H1 (cell line): Measurements from ENCODE around the gene UBTD2.

ENCODE experiments used
- CREB1 ChIP-seq: IDR thresholded peaks from 2 replicates; pipeline ENCODE4 v1.6.1; 2012; ENCODE audit warnings: inconsistent platforms
- JUND ChIP-seq: IDR thresholded peaks from 2 replicates; pipeline ENCODE4 v1.6.1; 2011; ENCODE audit warnings: mild to moderate bottlenecking, improper control_type of control experiment, low read length
- KDM1A ChIP-seq: fragments of 200-600, 300-600 bp; sonication (generic); IDR thresholded peaks from 2 replicates; pipeline ENCODE4 v1.7.1; 2016; ENCODE audit warnings: mild to moderate bottlenecking, low read length, borderline replicate concordance
- POLR2AphosphoS5 ChIP-seq: IDR thresholded peaks from 2 replicates; pipeline ENCODE4 v1.6.1; 2011; ENCODE audit warnings: low read depth, low read length
- RFX5 ChIP-seq: IDR thresholded peaks from 2 replicates; pipeline ENCODE4 v1.6.1; 2011; ENCODE audit warnings: low read depth, low read length, improper control_type of control experiment, borderline replicate concordance
- TEAD4 ChIP-seq: IDR thresholded peaks from 2 replicates; pipeline ENCODE4 v1.6.1; 2012; ENCODE audit warnings: low read depth, low read length, inconsistent platforms, mixed read lengths
- ZNF274 ChIP-seq: IDR thresholded peaks from 2 replicates; pipeline ENCODE4 v1.7.0; 2012; ENCODE audit warnings: low read length, borderline replicate concordance; ENCODE audit errors: extremely low read depth
- TF ChIP-seq, protein P1 (sequence below), 3 experiments: IDR thresholded peaks; 1 replicate in 2 of 3; 2 replicates in 1 of 3; pipeline versions ENCODE4 v1.5.1 to v1.6.1; 2011; ENCODE audit warnings: low read length in 3 of 3, mild to moderate bottlenecking in 3 of 3, inconsistent platforms in 2 of 3, low read depth in 1 of 3, moderate library complexity in 1 of 3; ENCODE audit not compliant: insufficient read depth in 1 of 3; ENCODE audit errors: control extremely low read depth in 1 of 3

DNA sequence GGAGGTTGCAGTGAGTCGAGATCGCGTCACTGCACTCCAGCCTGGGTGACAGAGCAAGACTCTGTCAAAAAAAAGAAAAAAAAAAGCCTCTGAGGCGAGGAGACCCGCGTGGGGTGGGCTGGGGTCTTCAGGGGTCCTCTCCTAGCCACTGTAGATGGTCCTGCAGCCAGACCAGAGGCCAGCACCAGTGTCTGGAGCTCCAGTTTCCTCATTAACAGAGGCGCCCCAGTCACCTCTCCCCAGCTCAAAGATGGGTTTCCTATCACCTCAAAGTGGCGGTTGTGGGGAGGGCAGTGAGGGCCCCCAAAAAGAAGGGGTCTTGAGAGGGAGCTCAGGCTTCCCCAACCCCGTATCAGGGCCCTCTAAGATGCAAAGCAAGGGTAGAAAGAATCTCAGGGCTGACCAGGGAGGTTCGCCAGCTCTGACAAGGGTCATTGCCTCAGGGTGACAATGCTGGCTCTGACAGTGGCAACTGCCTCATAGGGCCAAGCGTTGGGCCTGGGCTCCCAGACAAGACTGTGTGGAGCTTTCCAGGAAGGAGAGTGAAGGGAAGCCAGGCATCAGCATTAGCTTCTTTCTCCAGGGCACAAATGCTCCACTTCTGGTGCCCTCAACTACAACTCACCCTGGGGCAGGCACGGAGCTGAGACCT lies 110.5 kb downstream of the UBTD2 start:
- TF ChIP-seq, protein P1, sequence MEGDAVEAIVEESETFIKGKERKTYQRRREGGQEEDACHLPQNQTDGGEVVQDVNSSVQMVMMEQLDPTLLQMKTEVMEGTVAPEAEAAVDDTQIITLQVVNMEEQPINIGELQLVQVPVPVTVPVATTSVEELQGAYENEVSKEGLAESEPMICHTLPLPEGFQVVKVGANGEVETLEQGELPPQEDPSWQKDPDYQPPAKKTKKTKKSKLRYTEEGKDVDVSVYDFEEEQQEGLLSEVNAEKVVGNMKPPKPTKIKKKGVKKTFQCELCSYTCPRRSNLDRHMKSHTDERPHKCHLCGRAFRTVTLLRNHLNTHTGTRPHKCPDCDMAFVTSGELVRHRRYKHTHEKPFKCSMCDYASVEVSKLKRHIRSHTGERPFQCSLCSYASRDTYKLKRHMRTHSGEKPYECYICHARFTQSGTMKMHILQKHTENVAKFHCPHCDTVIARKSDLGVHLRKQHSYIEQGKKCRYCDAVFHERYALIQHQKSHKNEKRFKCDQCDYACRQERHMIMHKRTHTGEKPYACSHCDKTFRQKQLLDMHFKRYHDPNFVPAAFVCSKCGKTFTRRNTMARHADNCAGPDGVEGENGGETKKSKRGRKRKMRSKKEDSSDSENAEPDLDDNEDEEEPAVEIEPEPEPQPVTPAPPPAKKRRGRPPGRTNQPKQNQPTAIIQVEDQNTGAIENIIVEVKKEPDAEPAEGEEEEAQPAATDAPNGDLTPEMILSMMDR (IDR thresholded peaks at IDR 0.05; ENCODE audit: control extremely low read depth in 1 of 3, insufficient read depth in 1 of 3, low read depth in 1 of 3, low read length in 3 of 3), result no peak
- TF ChIP-seq TEAD4 (no peak), POLR2AphosphoS5 (no peak), RFX5 (no peak), JUND (no peak), ZNF274 (no peak), KDM1A (no peak), CREB1 (no peak)
